GM18499 (cell line): Measurements from ENCODE around the gene PLD1.

Experiments
- ATAC-seq: cut with Tn5 transposase; IDR thresholded peaks from one replicate; pipeline ENCODE4 v1.9.1; 2021; ENCODE audit warnings: moderate number of reproducible peaks; ENCODE audit not compliant: insufficient read depth, unreplicated experiment

Gene PLD1

GRCh38 chr3:171801738-171802589, 8.3 kb downstream of the PLD1 start:
- ATAC-seq = no peak

DNA sequence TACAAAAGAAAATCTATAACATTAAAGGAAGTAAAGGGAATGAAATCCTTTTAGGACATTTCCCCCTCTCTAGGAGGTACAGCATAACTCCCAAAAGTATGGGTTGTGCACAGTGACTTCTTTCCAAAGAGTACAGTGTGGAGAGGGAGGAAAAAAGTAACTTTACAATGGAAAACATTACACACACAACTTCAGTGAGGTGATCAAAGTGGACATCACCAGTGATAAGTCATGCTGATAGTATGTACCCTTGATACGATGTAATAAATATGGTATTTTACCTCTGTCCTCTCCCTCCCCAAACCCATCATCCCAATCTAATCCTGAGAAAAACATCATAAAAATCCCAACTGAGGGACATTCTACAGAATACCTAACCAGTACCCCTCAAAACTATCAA, 10.8 kb downstream of the PLD1 start:
- no peak for ATAC-seq

DNA sequence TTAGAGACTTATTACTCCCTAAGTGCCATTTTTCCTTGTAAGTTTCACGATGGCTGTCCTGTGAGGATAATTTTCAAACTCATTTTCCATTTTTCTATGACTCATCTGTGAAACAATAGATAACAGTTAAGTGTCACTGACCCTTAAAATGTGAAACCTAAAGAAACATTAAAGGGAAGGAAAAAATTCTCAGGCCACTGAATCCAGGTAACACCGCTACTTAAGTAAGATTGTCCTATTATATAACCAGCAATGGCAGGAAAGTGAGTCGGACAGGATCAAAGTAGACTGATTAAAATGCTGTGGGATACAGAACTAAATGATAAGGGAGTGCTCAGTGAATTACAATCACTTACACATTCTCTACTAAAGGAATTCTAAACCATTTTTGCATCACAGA, 12.4 kb downstream of the PLD1 start:
- ATAC-seq = no peak

DNA sequence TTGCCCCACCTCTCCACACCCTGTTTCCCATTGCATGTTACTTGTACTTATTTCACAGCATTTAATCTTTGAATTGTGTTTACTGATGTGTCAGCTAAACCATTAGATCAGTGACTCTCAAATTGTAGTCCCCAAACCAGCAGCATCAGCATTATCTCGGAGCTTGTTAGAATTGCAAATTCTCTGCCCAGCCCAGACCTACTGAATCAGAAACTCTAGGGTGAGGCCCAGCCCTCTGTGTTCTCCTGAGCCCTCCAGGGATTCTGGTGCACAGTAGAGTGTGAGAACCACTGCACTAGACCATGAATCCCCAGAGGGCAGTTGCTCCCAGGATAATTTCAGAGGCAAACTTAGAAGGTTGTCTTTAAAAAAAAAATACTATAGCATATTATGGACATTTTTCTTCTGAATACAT, 13.0 kb downstream of the PLD1 start:
- ATAC-seq = no peak

DNA sequence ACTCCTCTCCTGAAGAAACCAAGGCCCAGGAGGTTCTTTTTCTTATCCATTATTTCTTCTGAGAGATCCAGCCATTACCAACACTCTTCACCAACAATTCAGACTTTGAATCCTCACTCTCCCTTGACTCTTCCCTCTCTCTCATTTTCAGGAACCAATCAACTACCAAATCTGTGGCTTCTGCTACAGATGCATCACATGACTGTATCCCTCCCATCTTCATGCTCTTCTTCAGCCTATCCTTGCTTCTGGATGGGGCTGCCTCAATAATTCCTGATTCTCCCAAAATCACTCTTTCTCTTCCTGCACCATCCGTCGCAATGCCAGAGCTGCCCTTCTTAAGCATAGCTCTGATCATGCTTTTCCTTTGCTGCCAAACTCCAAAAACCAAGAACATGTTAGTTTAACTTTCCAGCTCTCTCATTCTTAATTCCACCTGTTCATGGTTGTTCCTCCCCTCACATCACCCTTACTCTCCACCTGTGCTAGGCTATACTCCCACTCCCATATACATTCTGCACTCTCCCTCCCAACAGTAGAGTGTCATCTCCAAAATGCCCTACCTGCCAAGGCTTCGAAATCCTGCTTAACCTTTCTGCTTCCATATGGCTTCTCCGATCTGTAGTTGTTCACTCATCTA, 13.5 kb downstream of the PLD1 start:
- ATAC-seq = no peak

DNA sequence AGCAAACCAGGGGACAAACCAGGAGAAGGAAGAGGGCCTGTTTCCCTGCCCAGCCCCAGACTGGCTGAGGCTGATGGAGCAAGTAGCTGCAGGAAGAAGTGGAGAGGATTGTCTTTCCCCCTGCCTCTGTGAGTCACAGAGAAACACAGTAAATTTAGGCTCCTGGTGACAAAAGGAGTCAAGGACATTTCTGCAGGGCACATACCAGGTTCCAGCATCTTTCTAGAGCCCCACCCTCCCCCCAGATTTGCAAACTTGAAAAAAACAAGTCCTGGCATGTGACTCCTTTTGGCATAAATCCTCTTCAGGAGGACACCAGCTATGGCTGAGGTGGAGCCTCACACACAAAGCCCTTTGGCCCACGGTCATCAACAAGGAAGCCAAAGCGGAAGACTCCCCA, 17.8 kb downstream of the PLD1 start:
- ATAC-seq = no peak

DNA sequence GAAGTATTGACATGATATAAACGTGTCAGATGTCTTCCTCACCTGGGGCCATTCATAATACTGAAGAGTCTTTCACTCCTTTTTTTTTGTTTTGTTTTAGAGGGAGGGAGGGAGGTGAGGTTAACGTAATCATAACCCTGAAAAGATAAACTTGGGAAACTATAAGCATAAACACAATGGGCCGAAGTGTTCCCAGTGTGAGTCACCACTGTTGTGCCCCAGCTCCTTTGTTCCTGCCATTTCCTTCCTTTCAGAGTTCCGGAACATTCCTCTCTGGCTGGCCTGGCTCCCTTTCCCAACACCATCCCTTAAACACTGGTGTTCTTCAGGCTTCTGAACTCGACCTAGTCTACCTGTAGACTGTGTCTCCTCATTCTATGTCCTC, 18.6 kb downstream of the PLD1 start:
- ATAC-seq = no peak

GRCh38 chr3:171790898-171791691, 19.2 kb downstream of the PLD1 start:
- ATAC-seq = no peak

GRCh38 chr3:171790574-171790897, 19.7 kb downstream of the PLD1 start:
- ATAC-seq = no peak

- ATAC-seq = no peak
Observed at GRCh38 chr3:171789759-171790505, 20.4 kb downstream of the PLD1 start.

DNA sequence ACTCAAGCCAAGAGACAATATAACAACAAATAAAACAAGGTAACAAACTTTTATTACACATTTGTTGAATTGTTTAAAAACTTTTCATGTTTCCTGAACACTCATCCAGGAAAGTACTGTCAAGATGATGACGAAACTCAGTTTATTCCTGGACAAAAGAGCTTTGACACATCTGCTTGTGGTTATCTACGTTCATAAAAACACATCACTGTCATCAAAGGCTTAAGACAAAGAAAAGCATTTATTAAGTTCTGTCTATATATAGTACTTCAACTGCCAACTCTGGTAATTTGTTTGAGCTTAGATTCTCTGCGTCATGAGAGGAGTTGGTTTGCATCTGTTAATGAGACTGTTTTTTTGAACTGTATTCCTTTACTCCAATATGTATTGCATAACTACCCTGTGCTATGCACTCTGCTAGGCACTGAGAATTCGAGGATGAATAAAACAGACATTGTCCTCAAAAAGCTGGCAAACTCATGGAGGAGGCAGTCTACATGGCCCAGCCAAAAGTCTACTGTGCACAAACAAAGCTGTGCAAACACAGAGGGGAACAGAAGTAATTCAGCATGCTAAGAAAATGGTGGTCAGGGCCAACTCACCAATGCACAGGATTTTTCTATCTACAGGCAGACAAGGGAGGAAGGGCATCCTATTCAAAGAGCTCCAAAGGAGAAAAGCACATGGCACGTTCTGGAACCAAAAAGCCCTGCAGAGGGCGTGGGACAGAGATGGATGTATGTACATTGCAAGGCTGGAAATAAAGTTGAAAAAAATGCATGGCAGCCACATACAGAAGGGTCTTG, 21.5 kb downstream of the PLD1 start:
- no peak for ATAC-seq

DNA sequence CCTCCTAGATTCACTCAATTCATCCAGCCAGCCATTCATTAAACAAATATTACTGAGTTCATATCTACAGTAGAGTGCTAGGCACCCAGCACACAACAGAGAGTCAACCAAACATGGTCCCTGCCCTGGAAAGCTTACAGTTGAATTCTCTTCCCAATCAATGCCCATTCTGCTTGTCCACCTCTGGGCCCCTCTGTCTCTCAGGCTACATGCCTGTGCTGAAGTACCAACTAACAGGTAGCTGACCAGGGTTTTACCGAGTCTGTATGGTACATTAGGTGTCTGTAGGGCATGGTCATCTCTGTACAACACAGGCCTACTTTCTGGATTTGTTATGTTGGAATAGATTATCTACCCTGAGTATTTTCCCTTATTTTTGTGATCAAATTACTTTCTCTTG, 23.3 kb downstream of the PLD1 start:
- ATAC-seq = no peak

GRCh38 chr3:171784937-171785336, 25.3 kb downstream of the PLD1 start:
- ATAC-seq = no peak

GRCh38 chr3:171784387-171784786, 25.9 kb downstream of the PLD1 start:
- ATAC-seq = no peak

DNA sequence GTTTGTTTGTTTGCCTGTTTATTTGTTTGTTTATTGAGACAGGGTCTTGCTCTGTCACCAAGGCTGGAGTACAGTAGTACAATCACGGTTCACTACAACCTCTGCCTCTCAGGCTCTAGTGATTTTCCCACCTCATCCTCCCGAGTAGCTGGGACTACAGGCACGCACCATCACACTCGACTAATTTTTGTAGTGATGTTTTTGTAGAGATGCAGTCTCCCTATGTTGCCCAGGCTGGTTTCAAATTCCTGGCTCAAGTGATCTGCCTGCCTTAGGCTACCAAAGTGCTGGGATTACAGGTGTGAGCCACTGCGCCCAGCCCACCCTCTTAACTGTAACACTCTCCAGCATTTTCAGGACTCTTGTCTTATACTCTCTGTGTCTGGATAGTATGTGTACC, 26.7 kb downstream of the PLD1 start:
- ATAC-seq = no peak

- no peak for ATAC-seq
Observed at GRCh38 chr3:171783086-171783485, 27.2 kb downstream of the PLD1 start.

- no peak for ATAC-seq
Observed at GRCh38 chr3:171782617-171783016, 27.7 kb downstream of the PLD1 start.

DNA sequence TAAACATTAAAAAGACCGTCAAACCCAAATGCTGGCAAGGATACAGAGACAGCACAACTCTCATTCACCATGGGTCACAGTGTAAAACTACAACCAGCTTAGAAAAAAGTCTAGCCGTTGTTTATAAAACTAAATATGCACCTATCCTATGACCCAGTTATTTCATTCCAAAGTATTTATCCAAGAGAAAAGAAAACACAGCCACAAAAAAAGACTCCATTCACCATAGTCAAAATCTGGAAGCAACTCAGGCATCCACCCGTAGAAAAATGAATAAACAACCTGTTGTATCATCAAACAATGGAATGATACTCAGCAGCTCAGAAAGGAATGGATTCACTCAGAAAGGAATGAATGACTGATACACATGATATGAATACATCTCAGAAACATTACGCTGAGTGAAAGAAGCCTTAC, 28.6 kb downstream of the PLD1 start:
- no peak for ATAC-seq

GRCh38 chr3:171778493-171778892, 31.8 kb downstream of the PLD1 start:
- no peak for ATAC-seq

- ATAC-seq = no peak
Observed at GRCh38 chr3:171777596-171777995, 32.7 kb downstream of the PLD1 start.
